ENCODE measurements around the gene ARHGAP22.

DNA sequence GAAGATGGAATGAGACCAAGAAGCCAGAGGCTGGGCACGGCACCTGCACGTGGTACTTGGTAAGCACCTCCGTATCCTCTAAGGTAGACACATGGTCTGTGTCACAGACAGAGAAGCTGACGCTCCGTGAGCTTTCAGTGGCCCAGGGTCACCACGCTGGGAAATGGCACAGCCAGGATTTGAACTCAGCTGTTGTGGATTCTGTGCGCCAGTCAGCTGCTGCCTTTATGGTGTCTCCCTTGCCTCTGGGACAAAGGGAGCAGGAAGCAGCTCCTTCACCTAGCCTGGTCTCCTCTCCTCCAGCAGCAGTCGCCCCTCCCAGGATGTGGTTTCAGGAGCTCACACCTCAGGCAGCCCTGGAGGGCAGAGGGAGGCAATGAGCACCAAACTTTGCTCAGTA lies 110.8 kb downstream of the ARHGAP22 start:
- TF ChIP-seq ZFX (IDR thresholded peaks at IDR 0.05; ENCODE audit: borderline replicate concordance) = no peak
- TF ChIP-seq, protein P1, sequence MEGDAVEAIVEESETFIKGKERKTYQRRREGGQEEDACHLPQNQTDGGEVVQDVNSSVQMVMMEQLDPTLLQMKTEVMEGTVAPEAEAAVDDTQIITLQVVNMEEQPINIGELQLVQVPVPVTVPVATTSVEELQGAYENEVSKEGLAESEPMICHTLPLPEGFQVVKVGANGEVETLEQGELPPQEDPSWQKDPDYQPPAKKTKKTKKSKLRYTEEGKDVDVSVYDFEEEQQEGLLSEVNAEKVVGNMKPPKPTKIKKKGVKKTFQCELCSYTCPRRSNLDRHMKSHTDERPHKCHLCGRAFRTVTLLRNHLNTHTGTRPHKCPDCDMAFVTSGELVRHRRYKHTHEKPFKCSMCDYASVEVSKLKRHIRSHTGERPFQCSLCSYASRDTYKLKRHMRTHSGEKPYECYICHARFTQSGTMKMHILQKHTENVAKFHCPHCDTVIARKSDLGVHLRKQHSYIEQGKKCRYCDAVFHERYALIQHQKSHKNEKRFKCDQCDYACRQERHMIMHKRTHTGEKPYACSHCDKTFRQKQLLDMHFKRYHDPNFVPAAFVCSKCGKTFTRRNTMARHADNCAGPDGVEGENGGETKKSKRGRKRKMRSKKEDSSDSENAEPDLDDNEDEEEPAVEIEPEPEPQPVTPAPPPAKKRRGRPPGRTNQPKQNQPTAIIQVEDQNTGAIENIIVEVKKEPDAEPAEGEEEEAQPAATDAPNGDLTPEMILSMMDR (IDR thresholded peaks at IDR 0.05) = no peak
